Osteocyte (in vitro differentiated cells): ENCODE data around the gene LYZL6. TPM values are rescaled to one million over a fixed set of nuclear protein-coding genes. Genes with fewer than 3 reads are reported as not detected.
"Not testable (repeated sequence)": the region's sequence is repeated elsewhere in the genome, so short reads cannot be mapped to it uniquely, and the experiment has no call there.

ENCODE experiments used
- DNase-seq: peaks from one replicate; pipeline ENCODE4 v3.0.0; 2021; ENCODE audit warnings: mixed read lengths; ENCODE audit not compliant: unreplicated experiment; ENCODE audit errors: extremely low spot score
- H3K27ac Mint-ChIP-seq: one replicate; pipeline ENCODE4 v1.8.0; 2021; ENCODE audit warnings: mild to moderate bottlenecking, mixed read lengths; ENCODE audit not compliant: unreplicated experiment
- H3K27me3 Mint-ChIP-seq: one replicate; pipeline ENCODE4 v1.8.0; 2021; ENCODE audit warnings: mixed read lengths; ENCODE audit not compliant: unreplicated experiment
- H3K36me3 Mint-ChIP-seq: one replicate; pipeline ENCODE4 v1.8.0; 2021; ENCODE audit warnings: mixed read lengths; ENCODE audit not compliant: unreplicated experiment
- H3K4me1 Mint-ChIP-seq: one replicate; pipeline ENCODE4 v1.8.0; 2021; ENCODE audit warnings: mixed read lengths; ENCODE audit not compliant: unreplicated experiment
- H3K4me3 Mint-ChIP-seq: one replicate; pipeline ENCODE4 v1.8.0; 2021; ENCODE audit warnings: mild to moderate bottlenecking, moderate library complexity, mixed read lengths; ENCODE audit not compliant: unreplicated experiment
- H3K9me3 Mint-ChIP-seq: one replicate; pipeline ENCODE4 v1.8.0; 2021; ENCODE audit warnings: mixed read lengths; ENCODE audit not compliant: unreplicated experiment
- CTCF ChIP-seq: fragments of 200-600 bp; sonication (generic); IDR thresholded peaks from 2 replicates; pipeline ENCODE4 v1.5.0; 2021; ENCODE audit warnings: antibody characterized with exemption, mild to moderate bottlenecking, moderate library complexity
- total RNA-seq: library from RNA; stranded (reverse); gene quantifications from 2 replicates; pipeline ENCODE4 v1.2.1, GENCODE V29; 2021

Gene LYZL6
- total RNA-seq, 1 donor from 2014 or later = not detected

- peaks cover 17% of the 10 kb centered on the region for H3K4me1 Mint-ChIP-seq
- no peaks in the 10 kb centered on the region for H3K36me3 Mint-ChIP-seq
- H3K27ac Mint-ChIP-seq = no peak overlapping the region
- H3K4me3 Mint-ChIP-seq = no peak overlapping the region
- no peaks in the 10 kb centered on the region for H3K9me3 Mint-ChIP-seq
- no peak for TF ChIP-seq CTCF
- H3K27me3 Mint-ChIP-seq = peaks cover 20% of the 10 kb centered on the region
- no peak for DNase-seq
These were observed 40.1 kb downstream of the LYZL6 start for GRCh38 chr17:35903451-35903850.

GRCh38 chr17:35901631-35902175 is 41.8 kb downstream of the LYZL6 start:
- Mint-ChIP-seq H3K36me3 (no peaks in the 10 kb centered on the region), H3K4me3 (no peak overlapping the region), H3K27me3 (peaks cover 13% of the 10 kb centered on the region), H3K27ac (no peak overlapping the region), H3K4me1 (peaks cover 21% of the 10 kb centered on the region), H3K9me3 (no peaks in the 10 kb centered on the region)
- no peak for TF ChIP-seq CTCF
- no peak for DNase-seq

- no peak for DNase-seq
- H3K4me3 Mint-ChIP-seq = no peak overlapping the region
- TF ChIP-seq CTCF = no peak
- H3K27ac Mint-ChIP-seq = no peak overlapping the region
- peaks cover 13% of the 10 kb centered on the region for H3K27me3 Mint-ChIP-seq
- H3K9me3 Mint-ChIP-seq = no peaks in the 10 kb centered on the region
- no peaks in the 10 kb centered on the region for H3K36me3 Mint-ChIP-seq
- H3K4me1 Mint-ChIP-seq = peaks cover 21% of the 10 kb centered on the region
These were observed 42.6 kb downstream of the LYZL6 start for GRCh38 chr17:35900708-35901480.

GRCh38 chr17:35900280-35900679 is 43.2 kb downstream of the LYZL6 start:
- Mint-ChIP-seq H3K36me3 (no peaks in the 10 kb centered on the region), H3K9me3 (no peaks in the 10 kb centered on the region), H3K27ac (no peak overlapping the region), H3K4me3 (no peak overlapping the region), H3K27me3 (peaks cover 11% of the 10 kb centered on the region), H3K4me1 (peaks cover 21% of the 10 kb centered on the region)
- no peak for DNase-seq
- no peak for TF ChIP-seq CTCF

GRCh38 chr17:35898283-35899070 is 45.0 kb downstream of the LYZL6 start:
- no peak for TF ChIP-seq CTCF
- no peaks in the 10 kb centered on the region for H3K36me3 Mint-ChIP-seq
- H3K27ac Mint-ChIP-seq = no peak overlapping the region
- H3K9me3 Mint-ChIP-seq = no peaks in the 10 kb centered on the region
- H3K4me3 Mint-ChIP-seq = no peak overlapping the region
- DNase-seq = no peak
- no peaks in the 10 kb centered on the region for H3K27me3 Mint-ChIP-seq
- peaks cover 21% of the 10 kb centered on the region for H3K4me1 Mint-ChIP-seq

GRCh38 chr17:35897772-35898171 is 45.7 kb downstream of the LYZL6 start:
- DNase-seq, H3K9me3 Mint-ChIP-seq, H3K36me3 Mint-ChIP-seq, H3K27me3 Mint-ChIP-seq, H3K27ac Mint-ChIP-seq, H3K4me3 Mint-ChIP-seq: not testable (repeated sequence)
- peaks cover 21% of the 10 kb centered on the region for H3K4me1 Mint-ChIP-seq
